Naive thymus-derived CD8-positive, alpha-beta T cell (primary cell): Measurements from ENCODE around the gene HYCC2. TPM values are rescaled to one million over a fixed set of nuclear protein-coding genes. Genes with fewer than 3 reads are reported as not detected.
"Not testable (repeated sequence)": the region's sequence is repeated elsewhere in the genome, so short reads cannot be mapped to it uniquely, and the experiment has no call there.

Experiments
- ATAC-seq, 2 donors: fragments of 150-1000 bp; cut with Tn5 transposase in 1 of 2; sonication (Bioruptor Pico), chemical (Tn5 transposase) in 1 of 2; 1 replicate in 1 of 2; 2 replicates in 1 of 2; pipeline ENCODE4 v1.10.0; 2021; ENCODE audit warnings: mild to moderate bottlenecking in 2 of 2, moderate library complexity in 2 of 2
- POLR2A ChIA-PET: fragments of 350-600 bp; sonication (Branson Sonifier 250); formaldehyde crosslinking; loops from one replicate; lab custom pipeline; 2021; ENCODE audit warnings: antibody characterized with exemption; lab: Charles Lee
- DNase-seq, 10 donors: peaks; one replicate each; pipeline versions ENCODE4 v3.0.0 to v3.0.0-alpha.2; 2020 to 2022
- H3K27ac Mint-ChIP-seq, 10 donors: one replicate each; pipeline ENCODE4 v1.8.0; 2020 to 2022; ENCODE audit warnings: mild to moderate bottlenecking in 10 of 10, mixed read lengths in 10 of 10, moderate library complexity in 4 of 10, inconsistent platforms in 1 of 10
- H3K27me3 Mint-ChIP-seq, 5 donors: one replicate each; pipeline ENCODE4 v1.8.0; 2021 to 2022; ENCODE audit warnings: mixed read lengths in 5 of 5
- H3K36me3 Mint-ChIP-seq, 3 donors: one replicate each; pipeline ENCODE4 v1.8.0; 2020 to 2022; ENCODE audit warnings: mixed read lengths in 3 of 3, mild to moderate bottlenecking in 2 of 3, inconsistent platforms in 1 of 3
- H3K4me1 Mint-ChIP-seq, 4 donors: one replicate each; pipeline ENCODE4 v1.8.0; 2021 to 2022; ENCODE audit warnings: mixed read lengths in 4 of 4
- H3K4me3 Mint-ChIP-seq, 10 donors: one replicate each; pipeline ENCODE4 v1.8.0; 2020 to 2022; ENCODE audit warnings: mild to moderate bottlenecking in 10 of 10, mixed read lengths in 10 of 10, moderate library complexity in 6 of 10, inconsistent platforms in 1 of 10
- H3K9me3 Mint-ChIP-seq, 9 donors: one replicate each; pipeline ENCODE4 v1.8.0; 2020 to 2022; ENCODE audit warnings: mixed read lengths in 9 of 9, mild to moderate bottlenecking in 3 of 9, inconsistent platforms in 1 of 9, moderate library complexity in 1 of 9
- polyA plus RNA-seq, 3 donors: library from polyadenylated mRNA; unstranded; fragments of 300-500 nt; fragmentation: Illumina TruSeq; gene quantifications; one replicate each; pipeline ENCODE4 v1.2.3, GENCODE V29; 2021
- total RNA-seq, 8 experiments: library from RNA in 2 of 8; stranded (reverse) in 2 of 8; gene quantifications; one replicate each; pipeline ENCODE4 v1.2.3 and lab custom pipeline; 2021 to 2026

Gene HYCC2
- total and polyA plus RNA-seq, 5 experiments from 2014 or later, result 20.8 to 38.1 (median 32.5) TPM

GRCh38 chr2:201040867-201041628, 30.4 kb downstream of the HYCC2 start:
- POLR2A ChIA-PET, result interaction anchor here (1.0 kb wide), 1 partner anchor 16 kb away, joined by 4 read pairs; no protein-coding TSS in a partner anchor
- no peak for ATAC-seq
- peaks cover 4 to 20% (median 12%) of the 10 kb centered on the region in 4 donors for H3K4me1 Mint-ChIP-seq
- DNase-seq, result no peak
- no peaks in the 10 kb centered on the region for H3K27me3 Mint-ChIP-seq
- H3K4me3 Mint-ChIP-seq, result no peak overlapping the region
- H3K36me3 Mint-ChIP-seq, result peaks cover 5 to 57% (median 35%) of the 10 kb centered on the region in 3 donors
- H3K9me3 Mint-ChIP-seq, result peaks cover 0 to 5% (median 3%) of the 10 kb centered on the region in 9 donors
- H3K27ac Mint-ChIP-seq, result peak overlapping the region in 3 of 10 donors; percentile 38 to 80 (median 62)

GRCh38 chr2:201038855-201039254, 32.6 kb downstream of the HYCC2 start:
- ATAC-seq (no peak), DNase-seq (no peak)
- peaks cover 0 to 14% (median 3%) of the 10 kb centered on the region in 9 donors for H3K9me3 Mint-ChIP-seq
- peak overlapping the region in 2 of 10 donors; percentile 3 to 11 for H3K27ac Mint-ChIP-seq
- POLR2A ChIA-PET, result no interaction called here
- no peaks in the 10 kb centered on the region for H3K27me3 Mint-ChIP-seq
- H3K4me3 Mint-ChIP-seq, result no peak overlapping the region
- H3K4me1 Mint-ChIP-seq, result peaks cover 7 to 18% (median 10%) of the 10 kb centered on the region in 4 donors
- peaks cover 5 to 54% (median 41%) of the 10 kb centered on the region in 3 donors for H3K36me3 Mint-ChIP-seq

DNA sequence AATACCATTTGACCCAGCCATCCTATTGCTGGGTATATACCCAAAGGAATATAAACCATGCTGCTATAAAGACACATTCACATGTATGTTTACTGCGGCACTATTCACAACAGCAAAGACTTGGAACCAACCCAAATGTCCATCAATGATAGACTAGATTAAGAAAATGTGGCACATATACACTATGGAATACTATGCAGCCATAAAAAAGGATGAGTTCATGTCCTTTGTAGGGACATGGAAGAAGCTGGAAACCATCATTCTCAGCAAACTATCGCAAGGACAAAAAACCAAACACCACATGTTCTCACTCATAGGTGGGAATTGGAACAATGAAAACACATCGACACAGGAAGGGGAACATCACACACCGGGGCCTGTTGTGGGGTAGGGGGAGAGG, 33.1 kb downstream of the HYCC2 start:
- Mint-ChIP-seq H3K4me1 (peaks cover 7 to 18% (median 10%) of the 10 kb centered on the region in 4 donors), H3K27ac (peak overlapping the region in 1 of 10 donors; percentile 18), H3K4me3 (peak overlapping the region in 1 of 10 donors; percentile 31), H3K9me3 (peaks cover 0 to 14% (median 3%) of the 10 kb centered on the region in 9 donors), H3K36me3 (peaks cover 5 to 50% (median 41%) of the 10 kb centered on the region in 3 donors)
- H3K27me3 Mint-ChIP-seq, POLR2A ChIA-PET, ATAC-seq, DNase-seq: not testable (repeated sequence)

DNA sequence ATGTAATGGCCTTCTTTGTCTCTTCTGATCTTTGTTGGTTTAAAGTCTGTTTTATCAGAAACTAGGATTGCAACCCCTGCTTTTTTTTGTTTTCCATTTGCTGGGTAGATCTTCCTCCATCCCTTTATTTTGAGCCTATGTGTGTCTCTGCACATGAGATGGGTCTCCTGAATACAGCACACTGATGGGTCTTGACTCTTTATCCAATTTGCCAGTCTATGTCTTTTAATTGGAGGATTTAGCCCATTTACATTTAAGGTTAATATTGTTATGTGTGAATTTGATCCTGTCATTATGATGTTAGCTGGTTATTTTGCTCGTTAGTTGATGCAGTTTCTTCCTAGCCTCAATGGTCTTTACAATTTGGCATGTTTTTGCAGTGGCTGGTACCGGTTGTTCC, 37.1 kb downstream of the HYCC2 start:
- ATAC-seq, POLR2A ChIA-PET, DNase-seq, H3K4me3 Mint-ChIP-seq, H3K27me3 Mint-ChIP-seq, H3K27ac Mint-ChIP-seq: not testable (repeated sequence)
- Mint-ChIP-seq H3K4me1 (peaks cover 0 to 11% (median 3%) of the 10 kb centered on the region in 4 donors), H3K36me3 (peaks cover 5 to 45% (median 39%) of the 10 kb centered on the region in 3 donors), H3K9me3 (peaks cover 0 to 14% (median 3%) of the 10 kb centered on the region in 9 donors)

- Mint-ChIP-seq H3K27ac (peak overlapping the region in 2 of 10 donors; percentile 5 to 71), H3K27me3 (no peaks in the 10 kb centered on the region), H3K9me3 (peaks cover 0 to 8% (median 0%) of the 10 kb centered on the region in 9 donors), H3K4me3 (no peak overlapping the region), H3K36me3 (peaks cover 0 to 63% (median 23%) of the 10 kb centered on the region in 3 donors), H3K4me1 (peaks cover 25 to 39% (median 31%) of the 10 kb centered on the region in 4 donors)
- no peak for ATAC-seq
- POLR2A ChIA-PET, result no interaction called here
- DNase-seq, result no peak
These were observed 47.0 kb downstream of the HYCC2 start for GRCh38 chr2:201024518-201024917.

DNA sequence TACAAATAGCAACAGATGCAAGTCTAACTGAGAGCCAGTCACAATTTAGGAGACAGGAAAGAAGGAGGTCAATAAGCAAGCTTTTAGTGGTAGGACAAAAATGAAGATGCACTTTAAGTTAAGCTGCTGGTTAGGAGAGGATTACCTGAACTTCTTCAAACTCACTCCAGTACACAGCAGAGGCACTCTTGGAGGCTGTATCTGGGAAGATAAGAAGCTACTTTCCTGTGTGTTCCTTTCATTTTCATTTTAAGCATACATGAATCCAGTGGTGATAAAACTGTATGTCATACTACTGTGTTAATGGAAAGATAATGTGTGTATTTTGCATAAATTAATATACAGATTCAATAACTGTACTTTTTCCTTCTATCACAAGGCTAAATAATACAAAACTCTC, 49.6 kb downstream of the HYCC2 start:
- H3K4me1 Mint-ChIP-seq, result peaks cover 16 to 21% (median 19%) of the 10 kb centered on the region in 4 donors
- peaks cover 0 to 68% (median 16%) of the 10 kb centered on the region in 3 donors for H3K36me3 Mint-ChIP-seq
- H3K9me3 Mint-ChIP-seq, result peaks cover 0 to 2% (median 0%) of the 10 kb centered on the region in 9 donors
- DNase-seq (no peak), ATAC-seq (no peak)
- POLR2A ChIA-PET, result no interaction called here
- no peak overlapping the region for H3K4me3 Mint-ChIP-seq
- H3K27ac Mint-ChIP-seq, result peak overlapping the region in 2 of 10 donors; percentile 8 to 13
- no peaks in the 10 kb centered on the region for H3K27me3 Mint-ChIP-seq

Other genes with a start within 250 kb of the HYCC2 start
- gene CLK1, start 207.0 kb downstream of the HYCC2 start, total RNA-seq, result 100 to 1,000 TPM; 348 to 356 TPM
- gene CLK1, start 207.0 kb downstream of the HYCC2 start, polyA plus RNA-seq, result 10 to 100 TPM; 13.6 to 45.3 (median 15.5) TPM
- 10 to 100 TPM; 41.0 to 42.6 TPM for gene PPIL3, start 182.6 kb downstream of the HYCC2 start, total RNA-seq
- 10 to 100 TPM; 22.3 to 38.3 (median 29.6) TPM for gene PPIL3, start 182.6 kb downstream of the HYCC2 start, polyA plus RNA-seq
- gene NIF3L1, start 182.3 kb downstream of the HYCC2 start, total RNA-seq, result 10 to 100 TPM; 32.1 to 37.3 TPM
- gene NIF3L1, start 182.3 kb downstream of the HYCC2 start, polyA plus RNA-seq, result 10 to 100 TPM; 15.6 to 24.0 (median 18.7) TPM
- gene ORC2, start 108.0 kb downstream of the HYCC2 start, total RNA-seq, result 10 to 100 TPM; 51.9 to 66.8 TPM
- 10 to 100 TPM in 1 of 3 donors, 1 to 10 TPM in 2; 9.4 to 11.1 (median 9.4) TPM for gene ORC2, start 108.0 kb downstream of the HYCC2 start, polyA plus RNA-seq
- gene NDUFB3, start 330 bp upstream of the HYCC2 start, total RNA-seq, result 10 to 100 TPM; 40.6 to 47.8 TPM
- gene NDUFB3, start 330 bp upstream of the HYCC2 start, polyA plus RNA-seq, result 100 to 1,000 TPM; 279 to 299 (median 298) TPM
- gene CFLAR, start 44.5 kb upstream of the HYCC2 start, total RNA-seq, result 100 to 1,000 TPM; 127 to 142 TPM
- gene CFLAR, start 44.5 kb upstream of the HYCC2 start, polyA plus RNA-seq, result 10 to 100 TPM; 50.7 to 93.3 (median 63.9) TPM
- 10 to 100 TPM; 47.2 to 48.1 TPM for gene CASP10, start 111.5 kb upstream of the HYCC2 start, total RNA-seq
- 10 to 100 TPM in 2 of 3 donors, 1 to 10 TPM in 1; 8.6 to 17.5 (median 14.6) TPM for gene CASP10, start 111.5 kb upstream of the HYCC2 start, polyA plus RNA-seq
- gene CASP8, start 188.9 kb upstream of the HYCC2 start, total RNA-seq, result 100 to 1,000 TPM; 209 to 212 TPM
- gene CASP8, start 188.9 kb upstream of the HYCC2 start, polyA plus RNA-seq, result 10 to 100 TPM; 25.0 to 56.5 (median 26.1) TPM